Ishikawa (cell line): ENCODE results near the gene ATP5F1D.

ENCODE experiments used
- CEBPB ChIP-seq: IDR thresholded peaks from 2 replicates; pipeline ENCODE4 v1.6.1; 2012
- CREB1 ChIP-seq: IDR thresholded peaks from 2 replicates; pipeline ENCODE4 v1.6.1; 2012; ENCODE audit warnings: low read depth
- EGR1 ChIP-seq: IDR thresholded peaks from 2 replicates; pipeline ENCODE4 v1.6.1; 2012
- EP300 ChIP-seq: IDR thresholded peaks from 2 replicates; pipeline ENCODE4 v1.6.1; 2012; ENCODE audit warnings: borderline replicate concordance
- FOXM1 ChIP-seq: IDR thresholded peaks from 2 replicates; pipeline ENCODE4 v1.6.1; 2012; ENCODE audit warnings: low read depth, borderline replicate concordance
- NFIC ChIP-seq: IDR thresholded peaks from 2 replicates; pipeline ENCODE4 v1.6.1; 2012
- RAD21 ChIP-seq: IDR thresholded peaks from 2 replicates; pipeline ENCODE4 v1.6.1; 2012; ENCODE audit warnings: low read depth
- TAF1 ChIP-seq: IDR thresholded peaks from 2 replicates; pipeline ENCODE4 v1.6.1; 2012; ENCODE audit warnings: low read depth, mild to moderate bottlenecking
- TCF12 ChIP-seq: IDR thresholded peaks from 2 replicates; pipeline ENCODE4 v1.6.1; 2012; ENCODE audit warnings: low read depth
- TEAD4 ChIP-seq: IDR thresholded peaks from 2 replicates; pipeline ENCODE4 v1.6.1; 2012
- YY1 ChIP-seq: IDR thresholded peaks from 2 replicates; pipeline ENCODE4 v1.6.1; 2012; ENCODE audit warnings: low read depth
- ZBTB7A ChIP-seq: IDR thresholded peaks from 2 replicates; pipeline ENCODE4 v1.6.1; 2012; ENCODE audit warnings: low read depth
- TF ChIP-seq, protein P1 (sequence below): IDR thresholded peaks from 2 replicates; pipeline ENCODE4 v1.6.1; 2012
- TF ChIP-seq, protein P2 (sequence below): IDR thresholded peaks from 2 replicates; pipeline ENCODE4 v1.6.1; 2012
- TF ChIP-seq, protein P3 (sequence below): IDR thresholded peaks from 2 replicates; pipeline ENCODE4 v1.6.1; 2012; ENCODE audit warnings: low read depth, mild to moderate bottlenecking

ATP5F1D gene

DNA sequence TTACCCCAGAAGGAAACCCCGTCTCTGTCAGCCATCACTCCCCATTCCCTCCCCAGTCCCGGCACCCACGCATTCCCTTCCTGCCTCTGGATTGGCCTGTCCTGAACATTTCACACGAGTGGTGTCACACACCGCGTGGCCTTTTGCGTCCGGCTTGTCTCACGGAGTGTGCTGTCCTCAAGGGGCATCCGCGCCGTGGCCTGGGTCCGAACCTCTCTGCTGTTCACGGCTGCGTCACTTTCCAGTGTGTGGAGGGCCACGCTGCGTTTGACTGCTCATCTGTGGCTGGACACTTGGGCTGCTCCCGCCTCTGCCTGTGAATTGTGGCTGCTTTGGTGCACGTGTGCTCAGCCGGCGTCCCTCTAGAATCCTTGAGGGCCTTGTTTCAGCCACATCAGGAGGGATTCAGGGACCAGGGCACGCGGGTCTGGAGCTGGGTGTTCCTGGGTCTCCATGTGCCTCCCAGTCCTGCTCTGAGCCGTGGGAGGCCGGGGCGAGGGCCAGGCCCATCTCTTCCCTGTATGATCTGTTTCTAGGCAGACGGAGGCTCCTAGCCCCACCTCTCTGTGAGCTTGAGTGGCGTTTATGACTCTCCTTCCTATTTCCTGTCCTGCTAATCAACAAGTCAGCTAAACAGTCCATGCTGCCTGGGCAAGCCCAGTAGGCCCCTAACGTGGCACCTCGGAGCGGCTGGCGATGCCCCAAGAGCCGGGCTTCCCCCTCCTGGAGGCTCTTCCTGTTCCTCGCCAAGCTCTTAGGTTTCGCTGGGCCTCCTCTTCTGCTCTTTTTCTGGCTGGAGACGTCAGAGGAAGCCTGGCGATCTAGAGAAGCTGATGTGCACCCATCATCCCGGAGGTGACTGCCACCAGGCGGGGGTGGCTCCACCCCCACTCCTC, 27.9 kb upstream of the ATP5F1D start:
- TF ChIP-seq NFIC (no peak), ZBTB7A (no peak), TCF12 (no peak), CREB1 (no peak), EGR1 (no peak), FOXM1 (no peak)
- TF ChIP-seq, protein P1, sequence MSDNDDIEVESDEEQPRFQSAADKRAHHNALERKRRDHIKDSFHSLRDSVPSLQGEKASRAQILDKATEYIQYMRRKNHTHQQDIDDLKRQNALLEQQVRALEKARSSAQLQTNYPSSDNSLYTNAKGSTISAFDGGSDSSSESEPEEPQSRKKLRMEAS, result no peak
- TF ChIP-seq, protein P2, sequence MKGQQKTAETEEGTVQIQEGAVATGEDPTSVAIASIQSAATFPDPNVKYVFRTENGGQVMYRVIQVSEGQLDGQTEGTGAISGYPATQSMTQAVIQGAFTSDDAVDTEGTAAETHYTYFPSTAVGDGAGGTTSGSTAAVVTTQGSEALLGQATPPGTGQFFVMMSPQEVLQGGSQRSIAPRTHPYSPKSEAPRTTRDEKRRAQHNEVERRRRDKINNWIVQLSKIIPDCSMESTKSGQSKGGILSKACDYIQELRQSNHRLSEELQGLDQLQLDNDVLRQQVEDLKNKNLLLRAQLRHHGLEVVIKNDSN, result no peak

DNA sequence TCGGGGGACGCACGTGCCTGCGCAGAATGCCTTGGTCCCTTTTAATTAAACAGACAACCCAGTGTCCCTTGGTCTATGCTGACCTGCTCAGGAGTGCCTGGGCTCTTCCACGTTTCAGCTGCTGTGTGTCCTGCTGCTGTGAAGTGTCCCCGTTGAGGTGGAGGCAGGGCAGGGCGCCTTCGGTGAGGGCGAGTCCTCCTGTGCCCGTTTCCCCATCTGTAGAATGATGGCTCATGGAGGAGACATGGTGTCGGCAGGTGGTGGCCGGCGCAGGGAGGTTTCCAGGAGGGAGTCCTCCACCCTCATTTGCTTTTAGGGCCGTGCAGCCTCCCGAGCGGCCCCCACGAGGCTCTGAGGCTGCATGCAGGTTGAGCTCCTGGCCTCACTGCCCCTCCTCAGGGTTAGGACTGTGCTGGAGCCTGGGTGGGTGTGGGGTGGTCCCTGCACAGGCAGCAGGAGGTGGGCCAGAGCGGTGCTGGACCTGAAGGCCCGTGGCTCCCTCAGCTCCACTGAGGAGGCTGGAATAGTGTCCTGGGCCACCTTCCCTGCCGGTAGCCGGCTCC, 27.2 kb upstream of the ATP5F1D start:
- TF ChIP-seq ZBTB7A (no peak), TAF1 (no peak), EP300 (no peak), TCF12 (no peak), EGR1 (no peak), FOXM1 (no peak), NFIC (no peak), CREB1 (no peak), TEAD4 (no peak)
- TF ChIP-seq, protein P3, sequence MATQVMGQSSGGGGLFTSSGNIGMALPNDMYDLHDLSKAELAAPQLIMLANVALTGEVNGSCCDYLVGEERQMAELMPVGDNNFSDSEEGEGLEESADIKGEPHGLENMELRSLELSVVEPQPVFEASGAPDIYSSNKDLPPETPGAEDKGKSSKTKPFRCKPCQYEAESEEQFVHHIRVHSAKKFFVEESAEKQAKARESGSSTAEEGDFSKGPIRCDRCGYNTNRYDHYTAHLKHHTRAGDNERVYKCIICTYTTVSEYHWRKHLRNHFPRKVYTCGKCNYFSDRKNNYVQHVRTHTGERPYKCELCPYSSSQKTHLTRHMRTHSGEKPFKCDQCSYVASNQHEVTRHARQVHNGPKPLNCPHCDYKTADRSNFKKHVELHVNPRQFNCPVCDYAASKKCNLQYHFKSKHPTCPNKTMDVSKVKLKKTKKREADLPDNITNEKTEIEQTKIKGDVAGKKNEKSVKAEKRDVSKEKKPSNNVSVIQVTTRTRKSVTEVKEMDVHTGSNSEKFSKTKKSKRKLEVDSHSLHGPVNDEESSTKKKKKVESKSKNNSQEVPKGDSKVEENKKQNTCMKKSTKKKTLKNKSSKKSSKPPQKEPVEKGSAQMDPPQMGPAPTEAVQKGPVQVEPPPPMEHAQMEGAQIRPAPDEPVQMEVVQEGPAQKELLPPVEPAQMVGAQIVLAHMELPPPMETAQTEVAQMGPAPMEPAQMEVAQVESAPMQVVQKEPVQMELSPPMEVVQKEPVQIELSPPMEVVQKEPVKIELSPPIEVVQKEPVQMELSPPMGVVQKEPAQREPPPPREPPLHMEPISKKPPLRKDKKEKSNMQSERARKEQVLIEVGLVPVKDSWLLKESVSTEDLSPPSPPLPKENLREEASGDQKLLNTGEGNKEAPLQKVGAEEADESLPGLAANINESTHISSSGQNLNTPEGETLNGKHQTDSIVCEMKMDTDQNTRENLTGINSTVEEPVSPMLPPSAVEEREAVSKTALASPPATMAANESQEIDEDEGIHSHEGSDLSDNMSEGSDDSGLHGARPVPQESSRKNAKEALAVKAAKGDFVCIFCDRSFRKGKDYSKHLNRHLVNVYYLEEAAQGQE, result no peak
- TF ChIP-seq, protein P1, result no peak

DNA sequence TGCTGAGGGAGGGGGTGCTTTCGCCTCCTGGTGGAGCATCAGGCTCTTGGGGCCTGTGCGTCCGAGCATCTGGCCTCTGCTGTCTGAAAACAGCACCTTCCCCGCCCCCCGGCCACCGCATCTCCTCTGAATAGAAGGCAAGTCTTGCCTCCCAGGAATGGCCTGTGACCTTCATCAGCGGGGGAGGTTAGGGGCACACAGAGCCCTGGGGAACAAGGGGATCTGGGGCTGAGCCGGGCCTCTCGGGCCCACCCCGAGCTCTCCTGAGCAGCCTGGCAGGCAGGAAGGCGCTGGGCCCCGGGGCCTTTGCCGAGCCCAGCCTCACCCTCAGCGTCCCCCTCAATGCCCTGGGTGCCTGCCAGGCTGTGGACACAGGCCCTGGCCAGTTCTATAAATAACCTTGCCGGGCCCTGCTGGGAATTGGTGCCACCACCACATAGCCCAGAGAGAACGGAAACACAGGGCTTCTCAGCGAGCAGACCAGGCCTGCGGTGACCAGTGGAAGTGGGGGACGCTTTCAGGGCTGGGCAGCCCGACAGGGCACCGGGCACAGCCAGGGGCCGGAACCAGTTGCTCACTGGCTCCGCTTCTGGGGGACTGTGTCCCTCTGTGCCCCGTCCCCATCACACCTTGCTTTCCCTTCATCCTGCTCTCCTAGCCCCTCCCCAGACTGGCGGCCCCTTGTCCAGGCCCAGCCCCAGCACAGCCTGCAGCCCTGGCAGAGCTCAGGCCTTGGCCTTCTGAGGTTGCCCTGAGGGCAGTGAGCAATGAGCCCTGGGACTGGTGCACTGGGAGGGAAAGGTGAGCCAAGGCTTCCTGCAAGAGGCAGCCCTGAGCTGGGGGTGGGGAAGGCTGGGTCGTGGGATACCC, 26.5 kb upstream of the ATP5F1D start:
- TF ChIP-seq, protein P1, result no peak
- TF ChIP-seq YY1, result no peak
- no peak for TF ChIP-seq TEAD4
- no peak for TF ChIP-seq FOXM1
- no peak for TF ChIP-seq EP300
- TF ChIP-seq CREB1, result no peak
- no peak for TF ChIP-seq EGR1
- TF ChIP-seq, protein P3, result no peak
- TF ChIP-seq, protein P2, result no peak
- no peak for TF ChIP-seq TAF1
- TF ChIP-seq TCF12, result no peak
- TF ChIP-seq NFIC, result no peak
- no peak for TF ChIP-seq RAD21
- TF ChIP-seq CEBPB, result no peak
- no peak for TF ChIP-seq ZBTB7A

DNA sequence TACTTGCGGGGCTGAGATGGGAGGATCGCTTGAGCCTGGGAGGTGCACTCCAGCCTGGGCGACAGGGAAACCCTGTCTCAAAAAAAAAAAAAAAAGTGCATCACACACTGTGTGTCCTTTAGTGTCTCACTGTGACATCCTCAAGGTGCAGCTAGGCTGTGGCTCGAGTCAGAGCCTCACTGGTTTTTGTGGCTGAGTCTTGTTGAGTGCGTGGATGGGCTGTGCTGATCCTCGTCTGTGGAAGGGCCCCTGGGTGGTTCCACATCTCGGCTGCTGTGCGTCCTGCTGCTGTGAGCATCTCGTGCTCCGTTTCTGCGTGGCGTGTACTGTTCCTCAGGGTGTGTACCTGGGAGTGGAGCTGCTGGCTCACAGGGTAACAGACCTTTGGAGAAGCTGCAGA, 24.8 kb upstream of the ATP5F1D start:
- TF ChIP-seq CREB1 (no peak), TAF1 (no peak)
- TF ChIP-seq, protein P1, result no peak
- TF ChIP-seq, protein P3, result no peak
